Activated CD4-positive, CD25-positive, alpha-beta regulatory T cell treated with anti-CD3 and anti-CD28 coated beads, Interleukin-2, amount 50 U/mL, for 24 hours (primary cell): Measurements from ENCODE around the gene SELENOO.
A peak's percentile ranks its signal among the peaks of the same experiment; 100 is the strongest.

Source experiments
- ATAC-seq, 2 donors: fragments of 150-1000 bp; cut with Tn5 transposase; one replicate each; pipeline ENCODE4 v1.10.0; 2021; ENCODE audit warnings: mild to moderate bottlenecking in 1 of 2, moderate library complexity in 1 of 2

Gene SELENOO

GRCh38 chr22:50243685-50244419 lies 43.0 kb downstream of the SELENOO start:
- no peak for ATAC-seq

GRCh38 chr22:50244420-50245213 lies 43.8 kb downstream of the SELENOO start, which contains the start of gene TUBGCP6:
TUBGCP6 (minus strand) TSS chr22:50245023; CDS start chr22:50244459, 564 bp downstream.
- ATAC-seq: peak; percentile 89 to 91

GRCh38 chr22:50245214-50246072 lies 44.6 kb downstream of the SELENOO start:
- ATAC-seq: no peak

- ATAC-seq: no peak
Observed at GRCh38 chr22:50246242-50247175, 45.7 kb downstream of the SELENOO start.

- no peak for ATAC-seq
Observed at GRCh38 chr22:50247748-50248147, 46.9 kb downstream of the SELENOO start.

GRCh38 chr22:50248196-50249081 lies 47.6 kb downstream of the SELENOO start:
- no peak for ATAC-seq

- no peak for ATAC-seq
Observed at GRCh38 chr22:50249341-50250248, 48.8 kb downstream of the SELENOO start.

- no peak for ATAC-seq
Observed at GRCh38 chr22:50250249-50250554, 49.4 kb downstream of the SELENOO start.

GRCh38 chr22:50250555-50251476 lies 50.0 kb downstream of the SELENOO start, which contains the start of gene HDAC10:
HDAC10 (minus strand) TSS chr22:50251265; CDS start chr22:50251032, 233 bp downstream.
- ATAC-seq: peak; percentile 83 to 88

GRCh38 chr22:50251477-50252081 lies 50.8 kb downstream of the SELENOO start:
- no peak for ATAC-seq

GRCh38 chr22:50252082-50253045 lies 51.6 kb downstream of the SELENOO start:
- peak; percentile 71 to 78 for ATAC-seq

GRCh38 chr22:50253046-50253915 lies 52.5 kb downstream of the SELENOO start:
- no peak for ATAC-seq

- no peak for ATAC-seq
Observed at GRCh38 chr22:50253941-50254340, 53.1 kb downstream of the SELENOO start.

- ATAC-seq: no peak
Observed at GRCh38 chr22:50255099-50255498, 54.3 kb downstream of the SELENOO start.

- ATAC-seq: no peak
Observed at GRCh38 chr22:50255607-50256006, 54.8 kb downstream of the SELENOO start.
